ENCODE measurements around the gene HYDIN. TPM values are rescaled to one million over a fixed set of nuclear protein-coding genes. Genes with fewer than 3 reads are reported as not detected.

The HYDIN gene
- 1 to 10 TPM in 1 of 4 donors, under 1 TPM in 1, not detected in 2; 0.12 to 3.1 TPM for polyA plus RNA-seq
- long read RNA-seq, donor 1: 0 reads
- long read RNA-seq, donor 2: 0 reads
- long read RNA-seq, donor 3: 0 reads
- long read RNA-seq, donor 4: 0 reads
- long read RNA-seq, donor 5: 0 reads
- long read RNA-seq, donor 6: 0 reads
- long read RNA-seq, donor 7: 0 reads
- long read RNA-seq, donor 8: 0 reads
- long read RNA-seq, donor 9: 0 reads
- long read RNA-seq, donor 10: 0 reads

DNA sequence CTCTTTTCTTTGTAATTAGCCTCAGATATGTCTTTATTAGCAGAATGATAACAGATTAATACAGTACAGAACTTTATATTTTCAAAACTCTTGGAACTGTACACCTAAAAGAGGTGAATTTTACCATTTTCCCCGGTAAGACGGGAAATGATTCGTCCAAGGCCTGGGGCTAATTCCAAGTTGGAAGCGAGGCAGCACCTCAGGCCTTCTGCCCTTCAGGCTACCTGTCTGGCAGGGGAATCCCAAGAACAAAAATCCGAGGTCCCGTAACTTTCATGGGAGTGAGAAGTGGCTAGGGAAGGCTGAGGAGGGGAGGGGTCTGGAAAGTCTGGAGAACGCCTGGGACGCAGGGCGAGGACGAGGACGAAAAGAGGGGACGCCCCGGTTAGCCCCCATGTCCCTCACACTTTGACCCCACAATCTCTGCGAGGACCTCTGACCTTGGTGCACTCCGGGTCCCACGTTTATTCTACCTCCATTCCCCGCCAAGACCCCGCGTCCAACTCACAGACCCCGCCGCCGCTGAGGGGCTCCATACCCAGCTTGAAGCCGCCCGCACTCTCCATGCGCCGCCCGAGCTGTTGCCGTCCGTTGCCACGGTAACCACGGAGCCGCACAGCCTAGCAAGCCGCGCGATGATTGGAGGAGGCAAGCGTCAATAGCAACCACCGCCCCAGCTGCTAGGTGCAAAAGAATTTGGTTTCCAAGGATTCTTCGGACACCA lies at the start of gene HYDIN:
Gene HYDIN (minus strand): TSS at position 601 of the 724 bp plus-strand sequence. CDS start 43,827 bp downstream, outside the sequence.
- peaks cover 0 to 4% (median 0%) of the 10 kb centered on the region in 3 donors for H3K27me3 ChIP-seq (ENCODE audit: control insufficient read depth in 3 of 3, insufficient read depth in 3 of 3, low read length in 3 of 3)
- H3K4me3 ChIP-seq (ENCODE audit: low read depth in 1 of 3, low read length in 3 of 3): peak within 1 kb of the TSS in 1 of 3 donors; percentile 21
- DNase-seq (peak in 1 of 2 donors; percentile 82), FAIRE-seq (no peak)
- H3K4me1 ChIP-seq (ENCODE audit: control insufficient read depth in 3 of 3, insufficient read depth in 2 of 3, low read depth in 1 of 3, low read length in 2 of 3): peaks cover 0 to 2% (median 0%) of the 10 kb centered on the region in 3 donors
- H3K9me3 ChIP-seq (ENCODE audit: control insufficient read depth in 2 of 2, insufficient read depth in 1 of 2, low read depth in 1 of 2, low read length in 1 of 2): peaks cover 3 to 7% of the 10 kb centered on the region in 2 donors
- H3K27ac ChIP-seq (ENCODE audit: low read depth in 1 of 3, low read length in 2 of 3): no peak within 1 kb of the TSS
- WGBS, 3 donors: 13 to 17% (median 15%) methylated on average over 38 of the region's 38 CpGs
- H3K36me3 ChIP-seq (ENCODE audit: control insufficient read depth in 3 of 3, insufficient read depth in 2 of 3, low read depth in 1 of 3, low read length in 3 of 3): no peaks in the 10 kb centered on the region

DNA sequence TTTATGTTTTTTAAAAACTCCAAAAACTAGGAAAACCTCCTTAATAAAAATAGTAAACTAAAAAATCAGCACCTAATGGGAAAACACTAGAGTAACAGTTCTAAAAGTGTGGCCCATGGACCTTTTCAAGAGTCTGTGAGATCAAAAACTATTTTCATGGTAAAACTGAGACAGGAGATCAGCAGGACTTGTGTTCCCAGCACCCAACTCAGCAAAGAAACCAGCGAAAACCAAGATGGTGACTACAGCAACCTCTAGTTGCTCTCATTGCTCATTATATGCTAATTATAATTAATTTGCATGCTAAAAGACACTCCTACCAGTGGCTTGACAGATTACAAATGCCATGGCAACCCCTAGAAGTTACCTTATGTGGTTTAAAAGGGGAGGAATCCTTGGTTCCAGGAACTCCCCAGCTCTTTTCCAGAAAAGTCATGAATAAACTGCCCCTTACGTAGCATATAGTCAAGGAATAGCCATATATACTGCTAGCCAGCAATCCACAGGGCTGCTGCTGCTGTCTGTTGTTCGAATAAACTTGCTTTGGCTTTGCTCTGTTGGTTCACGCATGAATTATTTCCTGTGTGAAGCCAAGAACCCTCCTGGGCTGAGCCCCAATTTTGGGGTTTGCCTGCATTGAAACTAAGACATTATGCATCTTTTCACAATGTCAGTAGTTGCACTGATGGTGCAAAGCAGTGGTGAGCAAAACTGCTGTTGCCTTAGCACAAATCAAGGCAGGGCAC lies 46.2 kb upstream of the HYDIN start:
- peaks cover 0 to 5% of the 10 kb centered on the region in 2 donors for H3K9me3 ChIP-seq (ENCODE audit: control insufficient read depth in 2 of 2, insufficient read depth in 1 of 2, low read depth in 1 of 2, low read length in 1 of 2)
- no peaks in the 10 kb centered on the region for H3K27me3 ChIP-seq (ENCODE audit: control insufficient read depth in 3 of 3, insufficient read depth in 3 of 3, low read length in 3 of 3)
- no peaks in the 10 kb centered on the region for H3K4me1 ChIP-seq (ENCODE audit: control insufficient read depth in 3 of 3, insufficient read depth in 2 of 3, low read depth in 1 of 3, low read length in 2 of 3)
- no peak overlapping the region for H3K27ac ChIP-seq (ENCODE audit: low read depth in 1 of 3, low read length in 2 of 3)
- no peak for DNase-seq
- H3K36me3 ChIP-seq (ENCODE audit: control insufficient read depth in 3 of 3, insufficient read depth in 2 of 3, low read depth in 1 of 3, low read length in 3 of 3): no peaks in the 10 kb centered on the region
- 93 to 96% (median 95%) methylated on average over 4 of the region's 4 CpGs for WGBS, 3 donors
- FAIRE-seq: no peak
- H3K4me3 ChIP-seq (ENCODE audit: low read depth in 1 of 3, low read length in 3 of 3): no peak overlapping the region

DNA sequence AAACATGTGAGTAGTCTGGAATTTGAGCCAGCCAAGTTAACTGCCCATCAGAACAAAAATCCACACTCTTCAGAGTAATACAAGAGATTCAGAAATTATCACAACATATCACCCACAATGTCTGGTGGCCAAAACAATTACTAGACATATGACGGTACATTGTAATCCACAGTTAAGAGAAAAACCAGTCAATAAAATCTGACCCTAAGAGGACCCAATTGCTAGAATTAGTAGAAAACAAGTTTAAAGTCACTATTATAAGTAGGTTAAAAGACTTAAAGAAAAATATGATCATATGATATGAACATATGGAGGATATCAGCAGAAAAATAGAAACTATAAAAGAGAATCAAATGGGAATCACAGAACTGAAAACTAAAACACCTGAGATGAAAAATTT lies 42.9 kb upstream of the HYDIN start:
- no peaks in the 10 kb centered on the region for H3K36me3 ChIP-seq (ENCODE audit: control insufficient read depth in 3 of 3, insufficient read depth in 2 of 3, low read depth in 1 of 3, low read length in 3 of 3)
- WGBS, 3 donors: 93 to 97% (median 97%) methylated on average over 1 of the region's 1 CpG
- H3K4me1 ChIP-seq (ENCODE audit: control insufficient read depth in 3 of 3, insufficient read depth in 2 of 3, low read depth in 1 of 3, low read length in 2 of 3): no peaks in the 10 kb centered on the region
- H3K4me3 ChIP-seq (ENCODE audit: low read depth in 1 of 3, low read length in 3 of 3): no peak overlapping the region
- FAIRE-seq (no peak), DNase-seq (no peak)
- peaks cover 0 to 5% of the 10 kb centered on the region in 2 donors for H3K9me3 ChIP-seq (ENCODE audit: control insufficient read depth in 2 of 2, insufficient read depth in 1 of 2, low read depth in 1 of 2, low read length in 1 of 2)
- no peak overlapping the region for H3K27ac ChIP-seq (ENCODE audit: low read depth in 1 of 3, low read length in 2 of 3)
- H3K27me3 ChIP-seq (ENCODE audit: control insufficient read depth in 3 of 3, insufficient read depth in 3 of 3, low read length in 3 of 3): no peaks in the 10 kb centered on the region

DNA sequence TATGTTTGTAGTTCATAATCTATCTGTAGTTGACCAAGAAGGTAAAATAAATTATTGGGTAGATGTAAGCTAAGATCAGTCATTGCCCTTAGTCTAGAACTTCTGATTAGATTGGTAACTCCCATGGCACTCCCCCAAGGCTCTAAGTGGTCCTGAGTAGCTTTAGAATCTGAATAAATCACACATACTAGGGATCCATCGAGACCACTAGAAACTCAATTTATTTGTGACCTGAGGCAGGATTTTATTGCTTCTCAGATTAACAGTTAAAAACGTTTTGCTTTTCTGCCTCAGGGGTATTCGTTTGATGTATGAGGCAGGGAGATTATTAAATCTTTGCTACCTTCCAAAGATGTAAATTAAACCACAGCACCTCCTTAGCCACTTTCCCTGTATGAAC lies 33.8 kb upstream of the HYDIN start:
- H3K36me3 ChIP-seq (ENCODE audit: control insufficient read depth in 3 of 3, insufficient read depth in 2 of 3, low read depth in 1 of 3, low read length in 3 of 3): no peaks in the 10 kb centered on the region
- DNase-seq (no peak), FAIRE-seq (no peak)
- H3K9me3 ChIP-seq (ENCODE audit: control insufficient read depth in 2 of 2, insufficient read depth in 1 of 2, low read depth in 1 of 2, low read length in 1 of 2): no peaks in the 10 kb centered on the region
- H3K27me3 ChIP-seq (ENCODE audit: control insufficient read depth in 3 of 3, insufficient read depth in 3 of 3, low read length in 3 of 3): no peaks in the 10 kb centered on the region
- WGBS, 3 donors: 43 to 51% (median 43%) methylated on average over 3 of the region's 3 CpGs
- H3K4me1 ChIP-seq (ENCODE audit: control insufficient read depth in 3 of 3, insufficient read depth in 2 of 3, low read depth in 1 of 3, low read length in 2 of 3): no peaks in the 10 kb centered on the region
- H3K27ac ChIP-seq (ENCODE audit: low read depth in 1 of 3, low read length in 2 of 3): no peak overlapping the region
- no peak overlapping the region for H3K4me3 ChIP-seq (ENCODE audit: low read depth in 1 of 3, low read length in 3 of 3)

DNA sequence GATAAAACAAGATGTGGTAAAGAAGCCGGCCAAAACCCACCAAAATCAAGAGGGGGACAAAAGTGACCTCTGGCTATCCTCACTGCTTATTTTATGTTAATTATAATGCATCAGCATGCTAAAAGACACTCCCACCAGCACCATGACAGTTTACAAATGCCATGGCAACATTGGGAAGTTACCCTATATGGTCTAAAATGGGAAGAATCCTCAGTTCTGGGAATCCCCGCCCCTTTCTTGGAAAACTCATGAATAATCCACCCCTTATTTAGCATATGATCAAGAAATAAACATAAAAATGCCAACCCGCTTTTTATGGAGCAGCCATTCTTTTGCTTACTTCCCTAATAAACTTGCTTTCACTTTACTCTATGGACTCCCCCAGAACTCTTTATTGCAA lies 33.1 kb upstream of the HYDIN start:
- H3K36me3 ChIP-seq (ENCODE audit: control insufficient read depth in 3 of 3, insufficient read depth in 2 of 3, low read depth in 1 of 3, low read length in 3 of 3): no peaks in the 10 kb centered on the region
- H3K9me3 ChIP-seq (ENCODE audit: control insufficient read depth in 2 of 2, insufficient read depth in 1 of 2, low read depth in 1 of 2, low read length in 1 of 2): no peaks in the 10 kb centered on the region
- H3K27me3 ChIP-seq (ENCODE audit: control insufficient read depth in 3 of 3, insufficient read depth in 3 of 3, low read length in 3 of 3): no peaks in the 10 kb centered on the region
- FAIRE-seq (no peak), DNase-seq (no peak)
- H3K4me3 ChIP-seq (ENCODE audit: low read depth in 1 of 3, low read length in 3 of 3): no peak overlapping the region
- no peaks in the 10 kb centered on the region for H3K4me1 ChIP-seq (ENCODE audit: control insufficient read depth in 3 of 3, insufficient read depth in 2 of 3, low read depth in 1 of 3, low read length in 2 of 3)
- H3K27ac ChIP-seq (ENCODE audit: low read depth in 1 of 3, low read length in 2 of 3): no peak overlapping the region
- 68 to 90% (median 71%) methylated on average over 3 of the region's 3 CpGs for WGBS, 3 donors

DNA sequence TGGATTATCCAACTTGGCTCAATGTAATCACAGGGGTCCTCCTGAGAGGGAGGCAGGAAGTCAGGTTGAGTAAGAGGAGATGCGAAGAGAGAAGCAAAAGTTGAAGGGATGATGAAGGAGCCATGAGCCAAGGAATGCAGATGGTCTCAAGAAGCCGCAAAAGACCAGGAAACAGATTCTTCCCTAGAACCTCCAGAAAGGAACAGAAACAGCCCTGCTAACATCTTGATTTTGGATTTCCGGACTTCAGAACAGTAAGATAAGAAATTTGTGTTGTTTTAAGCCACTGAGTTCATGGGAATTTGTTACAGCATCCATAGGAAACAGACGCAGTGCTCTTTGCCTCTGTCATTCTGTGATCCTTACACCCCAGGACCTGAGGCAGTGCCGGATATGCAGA lies 31.9 kb upstream of the HYDIN start:
- DNase-seq (no peak), FAIRE-seq (no peak)
- no peaks in the 10 kb centered on the region for H3K36me3 ChIP-seq (ENCODE audit: control insufficient read depth in 3 of 3, insufficient read depth in 2 of 3, low read depth in 1 of 3, low read length in 3 of 3)
- H3K9me3 ChIP-seq (ENCODE audit: control insufficient read depth in 2 of 2, insufficient read depth in 1 of 2, low read depth in 1 of 2, low read length in 1 of 2): no peaks in the 10 kb centered on the region
- H3K27me3 ChIP-seq (ENCODE audit: control insufficient read depth in 3 of 3, insufficient read depth in 3 of 3, low read length in 3 of 3): no peaks in the 10 kb centered on the region
- 85 to 87% (median 87%) methylated on average over 5 of the region's 5 CpGs for WGBS, 3 donors
- H3K4me3 ChIP-seq (ENCODE audit: low read depth in 1 of 3, low read length in 3 of 3): no peak overlapping the region
- no peak overlapping the region for H3K27ac ChIP-seq (ENCODE audit: low read depth in 1 of 3, low read length in 2 of 3)
- no peaks in the 10 kb centered on the region for H3K4me1 ChIP-seq (ENCODE audit: control insufficient read depth in 3 of 3, insufficient read depth in 2 of 3, low read depth in 1 of 3, low read length in 2 of 3)

DNA sequence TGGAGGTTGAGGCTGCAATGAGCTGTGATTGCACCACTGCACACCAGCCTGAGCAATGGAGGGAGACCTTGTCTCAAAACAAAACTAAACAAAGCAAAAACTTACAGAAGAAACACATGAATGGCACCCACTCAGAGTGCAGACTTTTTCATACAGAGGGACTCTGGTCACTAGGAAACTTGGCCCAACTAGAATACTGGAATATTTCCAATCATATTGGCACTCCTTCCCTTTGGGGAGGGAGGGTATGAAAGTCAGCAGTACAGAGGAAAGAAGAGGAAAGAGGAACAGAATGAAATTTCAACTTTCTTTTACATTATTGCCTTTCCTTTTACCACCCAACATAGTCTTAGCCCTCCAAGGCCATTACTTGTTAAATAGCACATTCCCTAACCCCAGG lies 30.5 kb upstream of the HYDIN start:
- Histone ChIP-seq H3K36me3 (ENCODE audit: control insufficient read depth in 3 of 3, insufficient read depth in 2 of 3, low read depth in 1 of 3, low read length in 3 of 3) (no peaks in the 10 kb centered on the region), H3K9me3 (ENCODE audit: control insufficient read depth in 2 of 2, insufficient read depth in 1 of 2, low read depth in 1 of 2, low read length in 1 of 2) (no peaks in the 10 kb centered on the region), H3K27ac (ENCODE audit: low read depth in 1 of 3, low read length in 2 of 3) (no peak overlapping the region), H3K4me3 (ENCODE audit: low read depth in 1 of 3, low read length in 3 of 3) (no peak overlapping the region), H3K4me1 (ENCODE audit: control insufficient read depth in 3 of 3, insufficient read depth in 2 of 3, low read depth in 1 of 3, low read length in 2 of 3) (no peaks in the 10 kb centered on the region), H3K27me3 (ENCODE audit: control insufficient read depth in 3 of 3, insufficient read depth in 3 of 3, low read length in 3 of 3) (no peaks in the 10 kb centered on the region)
- DNase-seq (no peak), FAIRE-seq (no peak)

DNA sequence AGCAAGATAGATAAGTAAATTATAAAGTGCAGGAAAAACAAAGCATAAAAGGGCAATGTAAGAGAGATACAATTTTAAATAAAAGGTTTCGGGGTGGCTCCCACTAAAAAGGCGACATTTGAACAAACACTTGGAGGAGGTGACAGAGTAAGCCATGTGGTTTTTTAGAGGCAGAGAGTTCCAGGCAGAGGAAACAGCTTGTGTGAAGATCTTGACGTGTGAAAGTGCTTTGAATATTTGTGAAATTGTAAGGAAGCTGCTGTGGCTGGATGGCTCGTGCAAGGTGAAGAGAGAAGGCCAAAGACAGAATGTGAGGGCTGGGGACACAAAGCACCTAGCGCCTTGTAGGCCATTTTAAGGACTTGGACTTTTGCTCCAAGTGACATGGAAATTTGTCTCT lies 28.6 kb upstream of the HYDIN start:
- Histone ChIP-seq H3K4me1 (ENCODE audit: control insufficient read depth in 3 of 3, insufficient read depth in 2 of 3, low read depth in 1 of 3, low read length in 2 of 3) (no peaks in the 10 kb centered on the region), H3K4me3 (ENCODE audit: low read depth in 1 of 3, low read length in 3 of 3) (no peak overlapping the region), H3K27ac (ENCODE audit: low read depth in 1 of 3, low read length in 2 of 3) (no peak overlapping the region), H3K36me3 (ENCODE audit: control insufficient read depth in 3 of 3, insufficient read depth in 2 of 3, low read depth in 1 of 3, low read length in 3 of 3) (no peaks in the 10 kb centered on the region), H3K9me3 (ENCODE audit: control insufficient read depth in 2 of 2, insufficient read depth in 1 of 2, low read depth in 1 of 2, low read length in 1 of 2) (no peaks in the 10 kb centered on the region), H3K27me3 (ENCODE audit: control insufficient read depth in 3 of 3, insufficient read depth in 3 of 3, low read length in 3 of 3) (no peaks in the 10 kb centered on the region)
- DNase-seq (no peak), FAIRE-seq (no peak)
- WGBS, 3 donors: 67 to 84% (median 71%) methylated on average over 5 of the region's 5 CpGs
